GM19035 (cell line): ENCODE results near the gene TBX10.
"Not testable (repeated sequence)": the region's sequence is repeated elsewhere in the genome, so short reads cannot be mapped to it uniquely, and the experiment has no call there.

Source experiments
- ATAC-seq: cut with Tn5 transposase; IDR thresholded peaks from one replicate; pipeline ENCODE4 v1.9.1; 2021; ENCODE audit not compliant: unreplicated experiment

Gene TBX10

GRCh38 chr11:67632175-67632981, 7.2 kb downstream of the TBX10 start:
- ATAC-seq, result no peak

GRCh38 chr11:67631853-67632174, 7.7 kb downstream of the TBX10 start:
- ATAC-seq, result no peak

GRCh38 chr11:67631411-67631810, 8.2 kb downstream of the TBX10 start:
- no peak for ATAC-seq

GRCh38 chr11:67630943-67631331, 8.6 kb downstream of the TBX10 start:
- no peak for ATAC-seq

- ATAC-seq, result peak; percentile 61
Measured at GRCh38 chr11:67630228-67630942, 9.2 kb downstream of the TBX10 start.

GRCh38 chr11:67629386-67630227, 10.0 kb downstream of the TBX10 start, which contains the start of gene NUDT8:
NUDT8 (minus strand) TSS chr11:67629937; CDS start chr11:67629911, 26 bp downstream.
- peak; percentile 45 for ATAC-seq

GRCh38 chr11:67628710-67629385, 10.7 kb downstream of the TBX10 start:
- no peak for ATAC-seq

- no peak for ATAC-seq
Measured at GRCh38 chr11:67627812-67628624, 11.5 kb downstream of the TBX10 start.

GRCh38 chr11:67627441-67627811, 12.1 kb downstream of the TBX10 start:
- ATAC-seq, result no peak

GRCh38 chr11:67626970-67627369, 12.6 kb downstream of the TBX10 start:
- no peak for ATAC-seq

- ATAC-seq, result not testable (repeated sequence)
Measured at GRCh38 chr11:67626131-67626833, 13.3 kb downstream of the TBX10 start.

- not testable (repeated sequence) for ATAC-seq
Measured at GRCh38 chr11:67623795-67624194, 15.8 kb downstream of the TBX10 start.

- ATAC-seq, result not testable (repeated sequence)
Measured at GRCh38 chr11:67622905-67623304, 16.7 kb downstream of the TBX10 start.

GRCh38 chr11:67621928-67622327, 17.6 kb downstream of the TBX10 start:
- not testable (repeated sequence) for ATAC-seq

GRCh38 chr11:67620621-67621020, 18.9 kb downstream of the TBX10 start:
- not testable (repeated sequence) for ATAC-seq

- not testable (repeated sequence) for ATAC-seq
Measured at GRCh38 chr11:67619683-67620618, 19.6 kb downstream of the TBX10 start.

GRCh38 chr11:67618901-67619659, 20.5 kb downstream of the TBX10 start:
- ATAC-seq, result not testable (repeated sequence)
